K562 (cell line): Measurements from ENCODE around the gene WDR83. TPM values are rescaled to one million over a fixed set of nuclear protein-coding genes. Genes with fewer than 3 reads are reported as not detected.

ENCODE experiments used
- COPS2 ChIP-seq: fragments of 450-650 bp; conservative IDR thresholded peaks from 2 replicates; pipeline ENCODE4 v1.6.1; 2016; ENCODE audit warnings: mild to moderate bottlenecking, moderate library complexity
- HBP1 ChIP-seq: fragments of 450-650 bp; formaldehyde crosslinking; IDR thresholded peaks from 2 replicates; pipeline ENCODE4 v1.4.0; 2022; ENCODE audit warnings: missing genetic modification characterization
- KDM4B ChIP-seq, 2 experiments: fragments of 450-650 bp in 1 of 2; sonication (generic) in 1 of 2; IDR thresholded peaks; 2 replicates each; pipeline ENCODE4 v1.6.1; 2016 to 2017; ENCODE audit warnings: borderline replicate concordance in 2 of 2, antibody characterized with exemption in 1 of 2, low read depth in 1 of 2, mild to moderate bottlenecking in 1 of 2
- MGA ChIP-seq: fragments of 450-650 bp; IDR thresholded peaks from 2 replicates; pipeline ENCODE4 v1.6.1; 2016; ENCODE audit warnings: mild to moderate bottlenecking, moderate library complexity
- NCOA2 ChIP-seq, 2 experiments: fragments of 450-650 bp; IDR thresholded peaks; 2 replicates each; pipeline ENCODE4 v1.6.1; 2018; ENCODE audit warnings: mild to moderate bottlenecking in 2 of 2, moderate library complexity in 1 of 2; ENCODE audit not compliant: partially characterized antibody in 2 of 2
- PHF20 ChIP-seq: fragments of 450-650 bp; IDR thresholded peaks from 2 replicates; pipeline ENCODE4 v1.6.1; 2018; ENCODE audit not compliant: partially characterized antibody
- PHF8 ChIP-seq: fragments of 200-600 bp; sonication (generic); IDR thresholded peaks from 2 replicates; pipeline ENCODE4 v1.6.1; 2012; ENCODE audit warnings: mixed run types, mild to moderate bottlenecking, inconsistent platforms, low read length, moderate library complexity, borderline replicate concordance
- SMARCA5 ChIP-seq: fragments of 450-650 bp; IDR thresholded peaks from 2 replicates; pipeline ENCODE4 v1.6.1; 2016
- STAT5A ChIP-seq: IDR thresholded peaks from 2 replicates; pipeline ENCODE4 v1.6.1; 2012; ENCODE audit warnings: low read length, inconsistent platforms, borderline replicate concordance
- USF1 ChIP-seq: sonication (generic); formaldehyde crosslinking; IDR thresholded peaks from 2 replicates; pipeline ENCODE4 v1.9.0; 2022; ENCODE audit warnings: mild to moderate bottlenecking, missing genetic modification reagents
- ZNF175 ChIP-seq: fragments of 200-800 bp; sonication (Bioruptor generic); IDR thresholded peaks from 2 replicates; pipeline ENCODE4 v1.6.1; 2016; ENCODE audit warnings: low read depth, mild to moderate bottlenecking, missing genetic modification characterization, missing compliant biosample characterization
- ZNF280B ChIP-seq: fragments of 250-450 bp; sonication (Bioruptor Pico); IDR thresholded peaks from 2 replicates; pipeline ENCODE4 v1.5.1; 2021; ENCODE audit warnings: mild to moderate bottlenecking
- polyA plus RNA-seq, 8 experiments: library from polyadenylated mRNA; depleted of rRNA in 4 of 8; stranded (reverse) in 5 of 8; unstranded in 3 of 8; fragments of >200 nt; fragmentation: Nextera tagmentation in 2 of 8; fragmentation: Illumina TruSeq in 1 of 8; extraction: Ambion mirVana in 2 of 8; extraction: Trizol in 1 of 8; gene quantifications; 2 replicates each; pipeline versions ENCODE4 v1.2.1 to v1.2.3, GENCODE V29; 2011 to 2014; ENCODE audit warnings: inconsistent platforms in 1 of 8, missing spikeins in 1 of 8
- total RNA-seq, 7 experiments: library from RNA; depleted of rRNA in 6 of 7; stranded (reverse); fragments of >200 nt in 6 of 7; fragmentation: Illumina TruSeq in 2 of 7; extraction: Trizol in 2 of 7; gene quantifications; 2 replicates each; pipeline versions ENCODE4 v1.2.1 to v1.2.3, GENCODE V29; 2011 to 2021; ENCODE audit warnings: low replicate concordance in 1 of 7

The WDR83 gene
- total and polyA plus RNA-seq, 9 of the 15 experiments (the other 6 are each of a cell fraction or from before 2014, with no cell fraction given) = 0.52 to 21.3 (median 4.2) TPM

GRCh38 chr19:12639901-12640613 lies 26.6 kb upstream of the WDR83 start (continued):
- no peak for TF ChIP-seq PHF8
- no peak for TF ChIP-seq NCOA2 (IDR thresholded peaks at IDR 0.05; ENCODE audit: partially characterized antibody in 2 of 2)
- 0 out of 2 replicates have a peak, but pooled peaks have one; percentile 28 for TF ChIP-seq USF1
- TF ChIP-seq HBP1 (CRISPR knock-in tag) = no peak
- peak; percentile 73 for TF ChIP-seq MGA
- TF ChIP-seq SMARCA5 = no peak
- no peak for TF ChIP-seq ZNF280B (CRISPR knock-in tag)
- no peak for TF ChIP-seq STAT5A
- TF ChIP-seq KDM4B (IDR thresholded peaks at IDR 0.05; ENCODE audit: borderline replicate concordance in 2 of 2, low read depth in 1 of 2) = no peak
- no peak for TF ChIP-seq ZNF175
- no peak for TF ChIP-seq PHF20
- no peak for TF ChIP-seq COPS2
